GM21526 (cell line): Measurements from ENCODE around the gene GRK3.
"Not testable (repeated sequence)": the region's sequence is repeated elsewhere in the genome, so short reads cannot be mapped to it uniquely, and the experiment has no call there.

Source experiments
- ATAC-seq: cut with Tn5 transposase; IDR thresholded peaks from one replicate; pipeline ENCODE4 v1.9.1; 2021; ENCODE audit warnings: moderate library complexity; ENCODE audit not compliant: unreplicated experiment, low FRiP score

GRK3 gene

DNA sequence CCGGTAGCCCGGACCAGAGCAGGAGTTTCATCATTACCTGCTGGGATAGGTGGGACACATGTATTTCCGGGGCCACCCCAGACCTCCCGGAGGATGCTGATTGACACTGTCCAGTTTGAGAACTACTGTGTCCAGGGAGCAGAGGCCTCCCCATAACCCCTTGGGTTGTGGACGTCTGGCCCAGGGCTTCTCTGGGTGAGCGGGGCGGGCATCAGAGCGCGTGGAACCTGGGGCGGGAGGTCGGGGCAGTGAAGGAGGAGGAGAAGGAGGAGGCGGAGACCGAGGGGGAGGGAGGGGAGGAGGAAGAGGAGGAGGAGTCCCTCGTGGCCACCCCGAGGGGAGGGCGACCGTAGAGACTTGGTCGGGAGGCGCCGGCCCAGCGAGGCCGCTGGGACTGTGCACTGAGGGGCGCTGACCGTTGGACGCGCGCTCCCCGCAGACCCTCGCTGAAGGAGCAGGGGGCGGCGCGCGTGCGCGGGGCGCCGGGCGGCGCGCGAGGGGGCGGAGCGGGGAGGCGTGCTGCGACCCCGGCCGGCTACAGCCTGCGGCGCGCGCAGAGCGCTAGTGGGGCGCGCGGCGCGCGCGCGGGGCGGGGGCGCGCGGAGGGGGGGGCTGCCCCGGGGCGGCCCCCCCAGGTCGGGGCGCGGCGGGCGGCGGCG, at the start of gene GRK3:
GRK3 (plus strand) TSS at position 356 of the 659 bp plus-strand sequence. CDS start 366 bp downstream, outside the sequence.
- no peak for ATAC-seq

DNA sequence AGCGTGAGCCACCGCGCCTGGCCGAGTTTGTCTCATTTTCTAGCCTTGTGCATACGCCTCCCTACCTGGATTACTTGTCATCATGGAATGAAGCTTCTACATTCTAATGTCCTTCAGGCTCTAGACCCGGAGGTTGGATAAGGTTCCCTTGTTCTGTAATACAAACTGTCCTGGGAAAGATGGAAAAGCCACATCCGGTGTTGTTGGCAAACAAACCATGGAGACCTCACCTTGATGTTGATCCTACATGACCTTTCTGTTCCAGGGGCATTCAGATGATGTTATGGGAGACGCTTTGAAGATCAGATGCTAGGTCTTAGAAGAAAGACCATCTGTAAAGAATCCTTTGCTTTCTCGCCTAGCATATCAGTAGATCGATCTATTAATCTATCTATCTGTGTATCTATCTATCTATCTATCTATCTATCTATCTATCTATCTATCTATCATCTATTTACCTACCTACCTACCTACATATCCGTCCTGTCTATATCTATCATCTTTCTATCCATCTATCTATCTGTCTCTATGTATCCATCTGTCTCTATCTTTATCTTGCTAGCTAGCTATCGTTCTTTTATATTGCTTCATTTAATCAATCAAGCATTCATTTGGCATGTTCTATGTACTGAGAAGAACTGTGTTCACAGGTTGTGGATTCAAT, 46.3 kb upstream of the GRK3 start:
- ATAC-seq = no peak

DNA sequence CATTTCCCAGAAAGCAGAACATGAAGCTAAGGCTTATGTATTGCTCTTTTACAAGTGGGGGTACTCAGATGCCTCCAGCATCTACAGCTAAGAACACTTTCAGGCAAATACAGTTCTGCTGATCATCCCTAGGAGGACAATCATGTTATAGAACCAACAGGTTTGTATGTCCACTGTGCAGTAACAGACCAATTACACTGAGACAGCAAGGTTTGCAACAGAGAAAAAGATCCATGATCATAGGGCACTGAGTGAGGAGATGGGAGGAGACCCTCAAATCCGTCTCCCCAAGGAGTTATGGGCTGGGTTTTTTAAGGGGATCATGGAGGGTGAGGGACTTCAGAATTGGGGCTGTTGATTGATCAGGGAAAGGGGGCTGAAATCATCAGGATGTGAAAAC, 39.1 kb upstream of the GRK3 start:
- ATAC-seq = no peak

DNA sequence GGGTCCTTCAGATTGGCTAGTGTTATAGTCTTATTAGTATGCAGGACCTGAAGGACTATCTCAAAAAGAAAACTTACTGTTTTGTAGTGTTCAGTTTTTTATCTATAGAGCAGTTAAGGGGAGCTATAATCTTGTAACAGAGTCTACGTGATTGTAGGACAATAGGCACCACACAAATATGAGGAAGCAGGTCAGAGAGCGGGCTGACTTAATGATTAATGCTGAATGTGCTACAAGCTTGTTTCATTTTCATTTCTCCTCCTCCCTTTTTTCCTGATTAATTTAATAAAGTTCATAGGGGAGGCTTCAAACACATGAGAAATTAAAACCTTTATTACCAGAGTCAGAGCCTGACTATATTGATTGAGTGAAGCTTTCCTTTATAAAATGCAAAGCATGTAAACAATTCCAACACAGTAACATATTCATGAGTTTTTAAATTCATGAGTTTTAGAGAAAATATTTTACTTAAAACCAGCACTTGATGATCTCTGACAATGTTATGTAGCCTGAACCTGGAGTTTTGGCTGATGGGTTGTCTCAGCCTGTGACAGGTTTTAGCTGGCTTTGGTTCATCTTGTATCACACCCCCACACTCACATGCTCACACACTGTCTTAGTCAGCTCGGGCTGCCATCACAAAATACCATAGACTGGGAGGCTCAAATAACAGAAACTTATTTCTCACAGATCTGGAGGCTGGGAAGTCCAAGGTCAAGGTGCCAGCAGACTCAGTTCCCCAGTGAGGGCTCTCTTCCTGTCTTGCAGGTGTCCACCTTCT, 38.5 kb upstream of the GRK3 start:
- not testable (repeated sequence) for ATAC-seq

DNA sequence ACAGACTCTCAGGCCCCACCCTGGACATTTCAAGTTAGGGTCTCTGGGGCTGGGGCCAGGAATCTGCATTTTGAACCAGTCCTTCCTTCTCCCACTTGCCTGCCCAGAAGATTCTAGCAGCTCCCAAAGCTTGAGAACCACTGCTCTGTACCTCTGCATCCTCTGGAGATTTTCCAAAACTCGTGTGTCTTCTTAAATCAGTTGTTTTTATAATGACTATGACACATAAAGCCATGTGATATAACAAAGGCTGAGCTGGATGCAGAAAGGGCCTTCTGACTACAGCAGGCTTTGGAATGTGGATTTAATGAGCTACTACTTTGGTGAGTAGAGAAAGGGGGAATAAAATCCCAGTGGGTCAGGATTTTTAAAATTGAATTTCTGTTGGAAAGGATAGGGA, 37.5 kb upstream of the GRK3 start:
- not testable (repeated sequence) for ATAC-seq

DNA sequence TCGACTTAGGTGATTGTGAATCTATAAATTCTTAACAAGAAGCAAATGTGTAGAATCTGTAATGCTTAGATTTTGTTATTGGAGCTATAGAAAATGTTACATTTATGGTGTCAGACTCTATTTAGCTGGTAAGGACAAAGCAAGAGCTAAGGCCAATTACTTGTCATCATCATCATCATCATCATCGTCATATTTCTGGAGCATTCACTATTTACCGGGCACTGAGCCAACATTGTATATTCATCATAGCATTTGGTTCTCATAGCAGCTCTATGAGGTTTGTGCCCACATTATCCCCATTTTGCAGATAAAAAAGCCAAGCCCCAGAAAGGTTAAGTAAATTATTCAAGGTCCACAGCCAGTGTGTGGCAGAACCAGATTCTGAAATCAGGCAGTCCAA, 36.4 kb upstream of the GRK3 start:
- not testable (repeated sequence) for ATAC-seq

DNA sequence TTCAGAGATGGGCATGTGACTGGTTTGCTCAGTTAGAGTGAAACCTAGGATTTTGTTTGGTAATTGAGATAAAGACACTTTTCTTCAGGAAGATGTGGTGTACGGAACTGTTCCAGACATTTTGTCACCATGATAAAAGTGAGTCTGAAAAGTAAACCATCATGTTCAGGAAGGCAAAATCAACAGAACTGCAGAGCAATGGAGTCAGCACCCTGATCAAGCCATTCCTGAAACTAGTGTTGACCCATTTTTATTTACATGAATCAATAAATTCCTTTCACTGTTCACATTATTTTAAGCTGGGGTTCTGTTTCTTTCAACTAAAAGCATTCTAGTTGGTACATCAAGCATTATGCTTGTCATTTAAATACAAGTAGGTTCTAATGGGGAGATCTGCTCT, 35.4 kb upstream of the GRK3 start:
- ATAC-seq = not testable (repeated sequence)

DNA sequence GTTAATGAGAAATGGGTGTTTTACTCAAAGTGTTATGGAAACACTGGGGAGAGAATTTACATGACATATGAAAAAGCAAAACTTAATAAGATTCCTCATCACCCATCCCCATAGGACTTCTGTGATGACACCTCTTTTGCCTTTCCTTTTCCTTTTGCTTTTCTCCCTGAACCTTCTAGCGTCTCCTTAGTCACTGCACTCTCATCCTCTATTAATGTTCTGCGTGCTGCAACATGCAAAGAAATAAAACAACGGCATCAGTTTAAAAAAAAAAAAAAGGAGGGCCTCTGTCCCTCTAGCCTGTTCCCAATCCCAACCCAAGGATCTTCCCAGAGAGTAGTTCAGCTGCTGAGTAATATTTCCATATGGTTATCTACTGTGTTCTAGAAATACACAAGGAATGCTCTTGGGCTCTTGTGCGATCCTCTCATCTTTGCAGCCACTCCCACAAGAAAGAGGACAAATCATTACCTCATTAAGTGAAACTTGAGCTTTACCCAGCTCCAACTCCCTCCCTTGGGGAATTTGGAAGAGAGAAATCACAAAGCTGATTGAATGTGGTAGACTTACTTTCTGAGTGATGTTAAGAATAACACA, 34.8 kb upstream of the GRK3 start:
- ATAC-seq = not testable (repeated sequence)

DNA sequence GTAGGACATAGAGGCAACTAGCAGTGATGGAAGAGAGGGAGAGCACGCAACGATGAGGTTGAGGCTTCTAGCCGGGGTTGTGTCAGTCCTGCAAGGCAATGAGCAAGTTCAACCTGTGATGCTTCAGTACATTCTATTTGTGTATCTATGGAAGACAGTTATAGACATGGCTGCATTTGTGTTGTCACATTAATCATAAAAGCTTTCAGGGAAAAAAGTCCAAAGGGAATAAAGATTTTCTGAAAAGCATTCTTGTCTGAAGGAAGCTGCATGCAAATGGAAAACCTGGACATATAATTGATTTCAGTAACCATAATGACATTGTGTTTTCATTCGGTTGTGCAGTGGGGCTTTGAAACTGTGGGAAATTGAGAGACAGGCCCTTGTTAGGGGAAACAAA, 32.8 kb upstream of the GRK3 start:
- not testable (repeated sequence) for ATAC-seq

DNA sequence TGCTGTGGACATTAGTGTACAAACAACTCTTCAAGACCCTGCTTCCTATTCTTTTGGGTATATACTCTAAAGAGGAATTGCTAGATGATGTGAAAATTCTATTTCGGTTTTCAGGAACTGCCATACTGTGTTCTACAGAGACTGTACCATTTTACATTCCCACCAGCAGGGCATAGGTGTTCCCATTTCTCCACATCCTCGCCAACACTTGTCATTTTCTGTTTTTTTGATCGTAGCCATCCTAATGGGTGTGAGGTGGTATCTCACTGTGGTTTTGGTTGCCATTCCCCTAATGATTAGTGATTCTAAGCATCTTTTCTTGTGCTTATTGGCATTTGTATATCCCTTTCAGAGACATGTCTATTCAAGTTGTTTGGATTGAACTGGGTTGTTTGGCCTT, 29.8 kb upstream of the GRK3 start:
- ATAC-seq = no peak

DNA sequence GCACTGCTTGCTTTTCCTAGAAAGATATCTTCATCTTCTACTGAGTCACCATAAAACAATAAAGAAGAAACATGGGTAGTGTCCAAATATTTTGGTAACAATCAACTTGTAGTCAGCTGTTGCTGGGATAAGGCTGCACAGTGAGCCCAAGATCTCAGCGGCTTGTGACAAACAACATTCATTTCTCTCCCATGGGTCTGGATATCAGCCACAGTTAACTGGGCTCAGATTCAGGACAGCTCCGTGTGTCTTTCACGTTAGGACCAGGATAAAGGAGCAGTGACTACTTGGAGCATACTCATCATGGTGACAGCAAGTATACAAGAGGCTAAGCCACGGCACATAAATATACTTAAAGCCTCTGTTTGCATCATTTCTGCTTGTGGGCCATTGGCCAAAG, 27.9 kb upstream of the GRK3 start:
- no peak for ATAC-seq

DNA sequence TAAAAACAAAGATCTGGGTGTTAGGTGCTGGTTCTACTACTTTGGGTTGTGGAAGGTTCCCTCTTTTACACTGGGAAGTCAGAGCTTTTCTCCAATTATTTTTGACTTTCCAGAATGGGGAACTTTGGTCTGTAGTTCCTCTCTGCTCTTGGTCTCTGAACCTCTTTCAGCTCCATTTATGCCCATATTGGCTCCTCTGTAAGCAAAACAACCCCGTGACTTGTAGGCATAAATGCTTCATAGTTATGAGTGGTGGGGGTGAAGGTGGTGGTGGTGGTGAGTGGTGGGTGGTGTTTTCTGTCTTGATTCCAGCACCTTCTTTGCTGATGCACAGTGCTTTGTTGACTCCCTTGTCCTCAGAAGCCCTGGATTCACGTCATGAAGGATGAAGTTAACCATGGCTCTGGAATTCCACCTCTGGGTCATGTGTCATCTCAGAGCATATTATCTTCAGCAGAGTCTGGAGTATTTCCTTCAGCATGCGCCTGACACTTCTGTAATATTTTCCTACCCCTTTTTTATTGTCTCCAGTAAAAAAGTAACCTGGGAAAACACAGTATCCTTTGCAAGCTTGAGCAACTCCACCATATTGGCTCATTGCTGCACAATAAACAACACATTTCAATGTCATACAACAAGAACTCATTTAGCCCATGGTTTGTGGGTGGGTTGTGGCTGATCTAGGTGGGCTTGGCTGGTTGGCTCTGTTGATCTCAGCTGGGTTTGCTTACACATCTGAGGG, 24.1 kb upstream of the GRK3 start:
- ATAC-seq = no peak

DNA sequence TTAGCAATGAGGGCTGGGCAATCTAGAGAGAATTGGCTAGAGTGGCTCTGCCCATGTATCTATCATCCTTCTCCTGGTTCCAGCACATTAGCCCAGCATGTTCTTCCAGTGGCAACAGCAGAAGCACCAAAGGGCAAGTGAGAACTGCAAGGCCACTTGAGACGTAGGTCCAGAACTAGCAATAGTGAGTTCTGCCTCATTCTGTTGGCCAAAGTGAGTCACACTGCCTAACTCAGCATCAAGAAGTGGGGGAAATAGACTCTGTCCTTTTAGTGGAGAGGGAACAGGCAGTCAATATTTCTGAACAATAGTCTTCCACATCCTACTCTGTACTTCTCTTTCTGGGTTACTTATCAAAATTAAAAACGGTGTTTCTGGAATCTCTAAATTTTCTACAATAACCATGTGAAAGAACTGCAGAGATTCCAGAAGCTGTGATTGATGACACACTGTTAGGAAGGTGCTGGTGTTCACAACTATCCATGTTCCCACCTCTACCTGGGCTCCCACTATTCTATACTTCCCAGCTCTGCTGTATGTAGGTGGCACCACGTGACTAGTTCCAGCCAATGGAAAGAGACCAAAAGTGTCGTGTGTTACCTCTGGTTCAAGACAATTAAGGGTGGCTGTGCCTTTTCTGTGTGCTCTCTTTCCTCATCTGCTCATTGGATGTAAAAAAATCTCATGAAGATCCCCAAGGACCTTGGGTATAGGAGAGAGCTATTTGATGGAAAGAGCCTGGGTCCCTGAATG, 23.4 kb upstream of the GRK3 start:
- ATAC-seq = no peak

DNA sequence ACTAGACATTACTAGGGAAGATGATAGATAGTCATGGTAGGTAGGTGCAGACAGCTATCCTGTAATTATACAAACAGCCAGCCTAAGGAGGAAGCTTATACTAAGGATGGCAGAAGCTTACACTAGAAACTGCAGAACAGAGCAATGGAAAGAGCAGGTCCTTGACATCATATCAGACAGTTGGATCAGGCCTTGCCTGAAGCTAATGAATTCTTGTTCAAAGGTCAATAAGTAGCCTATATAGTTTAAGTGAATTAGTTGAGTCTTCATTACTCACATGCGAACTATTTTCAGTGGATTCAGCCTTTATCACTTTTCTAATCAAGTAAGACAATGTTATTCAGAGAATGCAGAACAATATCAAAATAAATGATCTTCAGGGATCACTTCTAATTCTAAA, 22.3 kb upstream of the GRK3 start:
- no peak for ATAC-seq

DNA sequence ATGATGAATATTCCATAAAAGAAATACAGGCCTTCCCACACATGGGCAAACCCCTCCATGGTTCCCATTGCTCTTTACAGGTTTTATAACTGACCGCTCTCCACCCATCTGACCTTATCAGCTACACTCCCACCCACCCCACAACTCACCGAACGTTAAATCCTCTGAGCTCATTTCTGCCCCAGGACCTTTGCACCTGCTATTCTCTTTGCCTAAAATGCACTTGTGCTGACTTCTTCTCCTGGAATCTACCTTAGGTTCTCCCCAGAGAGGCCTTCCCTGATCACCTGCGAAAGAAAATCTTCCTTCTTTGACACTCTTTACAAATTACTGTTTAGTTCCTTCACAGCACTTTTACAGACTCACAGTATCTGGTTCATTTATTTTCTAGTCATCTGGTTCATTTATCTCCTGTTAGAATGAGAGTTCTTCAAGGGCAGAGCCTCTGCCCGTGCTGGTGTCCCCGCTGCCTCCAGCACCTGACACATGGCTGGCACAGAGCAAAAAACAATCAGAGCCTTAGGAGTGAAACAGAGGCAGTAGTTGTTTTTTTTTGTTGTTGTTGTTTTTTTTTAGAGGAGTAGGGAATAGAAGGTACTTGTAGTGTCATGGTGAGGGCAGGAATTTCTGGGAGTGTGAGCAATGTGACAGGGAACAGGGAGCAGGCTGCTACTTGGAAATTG, 21.6 kb upstream of the GRK3 start:
- ATAC-seq = no peak

DNA sequence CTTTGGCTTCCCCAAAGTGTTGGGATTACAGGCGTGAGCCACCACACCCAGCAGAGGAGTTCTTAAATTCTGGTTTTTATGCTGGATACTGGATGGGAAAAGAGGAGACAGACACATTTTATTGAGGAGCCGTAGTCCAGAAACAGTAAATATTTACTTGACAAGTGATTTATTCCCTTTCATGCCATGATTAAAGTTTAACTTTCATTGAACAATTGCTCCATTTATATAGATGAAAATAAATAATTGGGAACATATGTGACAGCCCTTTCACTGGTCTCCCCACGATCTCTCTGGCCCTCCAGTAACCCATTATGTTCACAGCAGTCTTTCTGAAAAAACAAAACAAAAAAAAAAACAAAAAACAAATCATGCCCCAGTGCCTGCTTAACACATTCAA, 19.3 kb upstream of the GRK3 start:
- no peak for ATAC-seq

DNA sequence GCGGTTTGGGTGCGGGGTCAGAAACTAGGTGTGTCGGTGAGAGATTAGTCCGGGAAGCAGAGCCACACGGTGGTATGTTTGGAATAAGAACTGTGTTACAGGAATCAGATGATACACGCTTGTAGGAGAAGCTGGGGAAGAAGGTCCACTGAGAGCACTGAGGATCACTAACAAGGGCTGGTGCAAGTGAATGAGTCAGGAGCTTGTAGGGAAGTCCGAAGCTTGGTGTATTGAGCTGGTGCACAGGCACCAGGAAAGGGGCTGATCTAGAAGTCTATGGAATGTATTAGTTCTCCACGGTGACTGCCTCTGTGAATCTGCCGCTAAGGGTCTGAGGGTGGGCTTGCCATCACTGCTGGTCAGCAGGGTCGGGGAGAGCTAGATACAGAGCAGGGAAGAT, 18.8 kb upstream of the GRK3 start:
- no peak for ATAC-seq

DNA sequence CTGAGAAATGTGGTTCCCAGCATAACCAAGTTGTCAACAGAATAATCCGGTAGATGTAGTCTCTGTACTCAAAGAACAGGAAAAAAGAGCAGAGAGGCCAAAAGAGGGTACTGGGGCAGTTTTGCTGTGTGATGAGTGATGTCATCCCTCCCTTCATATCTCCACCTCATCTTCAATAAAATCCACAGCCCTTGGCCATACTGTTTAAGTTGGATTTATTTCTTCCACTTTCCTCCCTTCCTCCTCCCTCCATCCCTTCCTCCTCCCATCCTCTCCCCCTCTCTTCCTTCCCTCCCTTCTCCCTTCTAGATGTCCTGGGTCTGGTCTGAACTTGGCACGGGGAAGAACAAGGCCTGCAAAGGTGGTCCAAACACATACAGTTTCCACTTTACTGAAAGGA, 18.2 kb upstream of the GRK3 start:
- no peak for ATAC-seq

DNA sequence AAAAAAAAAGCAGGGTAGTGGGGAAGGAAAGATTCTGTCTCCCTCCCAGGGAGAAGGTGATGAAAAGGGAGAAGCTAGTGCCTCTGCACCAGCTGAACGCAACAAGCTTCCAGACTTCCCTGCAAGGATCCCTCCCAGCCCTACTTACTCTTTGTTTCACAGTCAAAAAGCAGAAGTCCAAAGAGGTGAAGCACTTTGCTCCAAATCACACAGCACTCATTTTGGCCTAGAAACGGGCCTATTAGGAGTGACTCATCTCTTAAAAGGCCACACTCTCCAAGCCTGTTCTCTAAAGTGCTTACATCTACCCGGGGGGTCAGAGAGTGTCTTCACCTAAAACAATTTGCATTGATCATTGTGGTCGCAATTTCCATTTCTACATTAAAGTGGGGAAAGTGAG, 17.7 kb upstream of the GRK3 start:
- no peak for ATAC-seq
